ENCODE measurements around the gene MIEF2.

The MIEF2 gene

GRCh38 chr17:18246109-18246725, 14.2 kb upstream of the MIEF2 start:
- peak overlapping the region; percentile 85 for H3K27ac ChIP-seq
- TF ChIP-seq CTCF (IDR thresholded peaks at IDR 0.05) (no peak), ZFX (IDR thresholded peaks at IDR 0.05; ENCODE audit: borderline replicate concordance) (no peak)

GRCh38 chr17:18246880-18247612, 13.4 kb upstream of the MIEF2 start:
- TF ChIP-seq ZFX (IDR thresholded peaks at IDR 0.05; ENCODE audit: borderline replicate concordance) (no peak), CTCF (IDR thresholded peaks at IDR 0.05) (no peak)
- H3K27ac ChIP-seq, result peak overlapping the region; percentile 85

- H3K27ac ChIP-seq, result peak overlapping the region; percentile 85
- TF ChIP-seq CTCF (IDR thresholded peaks at IDR 0.05), result no peak
- no peak for TF ChIP-seq ZFX (IDR thresholded peaks at IDR 0.05; ENCODE audit: borderline replicate concordance)
Measured at GRCh38 chr17:18247613-18248001, 12.9 kb upstream of the MIEF2 start.

GRCh38 chr17:18248300-18248731, 12.1 kb upstream of the MIEF2 start:
- H3K27ac ChIP-seq, result peak overlapping the region; percentile 85
- TF ChIP-seq ZFX (IDR thresholded peaks at IDR 0.05; ENCODE audit: borderline replicate concordance), result no peak
- peak; percentile 81 for TF ChIP-seq CTCF (IDR thresholded peaks at IDR 0.05)

GRCh38 chr17:18248811-18249210, 11.7 kb upstream of the MIEF2 start:
- H3K27ac ChIP-seq, result peak overlapping the region; percentile 85; the same call in 1 of the 2 replicates
- no peak for TF ChIP-seq CTCF (IDR thresholded peaks at IDR 0.05)
- TF ChIP-seq ZFX (IDR thresholded peaks at IDR 0.05; ENCODE audit: borderline replicate concordance), result no peak

GRCh38 chr17:18250259-18250658, 10.2 kb upstream of the MIEF2 start:
- H3K27ac ChIP-seq, result peak overlapping the region; percentile 29; the same call in 1 of the 2 replicates
- TF ChIP-seq CTCF (IDR thresholded peaks at IDR 0.05), result no peak
- TF ChIP-seq ZFX (IDR thresholded peaks at IDR 0.05; ENCODE audit: borderline replicate concordance), result no peak

- peak overlapping the region; percentile 29; the same call in 1 of the 2 replicates for H3K27ac ChIP-seq
- no peak for TF ChIP-seq CTCF (IDR thresholded peaks at IDR 0.05)
- TF ChIP-seq ZFX (IDR thresholded peaks at IDR 0.05; ENCODE audit: borderline replicate concordance), result no peak
Measured at GRCh38 chr17:18250708-18251107, 9.8 kb upstream of the MIEF2 start.
